ENCODE data around the gene ASIC4.

The ASIC4 gene

DNA sequence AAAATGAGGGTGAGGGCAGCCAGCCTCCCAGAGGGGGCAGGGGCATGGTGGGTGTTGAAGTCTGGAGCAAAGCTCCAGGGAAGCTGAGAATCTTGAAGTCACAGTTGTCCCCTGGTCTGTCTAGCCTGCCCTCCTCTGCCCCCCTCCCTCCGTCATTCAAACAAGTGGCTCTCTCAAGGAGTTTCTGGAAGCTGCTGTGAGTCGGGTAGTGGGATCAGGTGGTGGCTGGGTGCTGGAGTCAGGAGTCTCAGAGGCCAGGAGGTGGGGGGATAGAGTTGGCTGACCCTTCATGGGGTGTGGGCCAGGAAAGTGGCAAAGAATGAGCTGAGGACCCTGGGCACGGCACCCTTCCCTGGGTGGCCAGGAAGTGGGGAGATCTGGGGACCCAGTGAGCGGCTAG, 495 bp upstream of the ASIC4 start:
- Histone ChIP-seq H3K4me3 (ENCODE audit: low read length) (no peak overlapping the region), H3K27me3 (ENCODE audit: control insufficient read depth, insufficient read depth, low read length) (peaks cover 86% of the 10 kb centered on the region), H3K4me1 (ENCODE audit: control insufficient read depth, insufficient read depth, low read length) (peaks cover 13% of the 10 kb centered on the region), H3K36me3 (ENCODE audit: control insufficient read depth, insufficient read depth, low read length) (no peaks in the 10 kb centered on the region), H3K9me3 (ENCODE audit: control insufficient read depth, low read length) (no peaks in the 10 kb centered on the region), H3K9ac (ENCODE audit: low read length) (no peak overlapping the region)

GRCh38 chr2:219514836-219515235, 554 bp downstream of the ASIC4 start:
- Histone ChIP-seq H3K9me3 (ENCODE audit: control insufficient read depth, low read length) (no peaks in the 10 kb centered on the region), H3K36me3 (ENCODE audit: control insufficient read depth, insufficient read depth, low read length) (no peaks in the 10 kb centered on the region), H3K4me3 (ENCODE audit: low read length) (no peak overlapping the region), H3K4me1 (ENCODE audit: control insufficient read depth, insufficient read depth, low read length) (peaks cover 6% of the 10 kb centered on the region), H3K27me3 (ENCODE audit: control insufficient read depth, insufficient read depth, low read length) (peaks cover 83% of the 10 kb centered on the region), H3K9ac (ENCODE audit: low read length) (no peak overlapping the region)

DNA sequence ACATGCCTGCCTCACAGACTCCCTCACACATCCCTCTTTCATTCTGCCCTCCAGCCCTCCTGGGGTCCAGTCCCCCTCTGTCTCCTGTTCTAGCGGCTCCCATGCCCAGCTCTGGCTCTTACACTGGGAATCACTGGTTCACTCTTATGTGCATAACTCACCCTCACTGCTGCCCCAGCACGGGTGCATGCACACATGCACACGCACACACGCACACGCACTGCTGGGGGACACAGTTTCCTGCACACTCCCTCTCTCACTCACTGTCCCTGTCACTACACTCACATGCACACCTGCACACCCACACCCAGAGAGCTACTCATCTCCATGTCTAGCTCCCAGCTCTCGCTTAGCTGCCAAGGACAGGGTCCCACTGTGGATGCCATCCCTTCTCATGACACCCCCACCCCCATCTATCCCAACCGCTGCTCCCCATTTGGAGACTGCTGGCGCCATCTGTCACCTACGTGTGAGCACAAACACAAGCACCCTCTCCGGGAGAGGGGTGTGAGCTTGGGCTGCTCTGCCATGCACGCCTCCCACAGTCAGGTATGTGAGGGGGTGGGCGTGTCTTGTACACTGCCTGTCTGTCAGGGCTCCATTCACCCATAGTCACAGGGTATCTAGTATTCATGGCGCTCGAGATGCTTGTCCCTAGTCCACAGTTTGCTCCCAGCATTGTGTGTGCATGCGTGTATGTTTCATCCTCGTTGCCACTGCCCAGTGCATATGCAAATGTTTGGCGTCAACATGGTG, 1.8 kb downstream of the ASIC4 start:
- no peaks in the 10 kb centered on the region for H3K4me1 ChIP-seq (ENCODE audit: control insufficient read depth, insufficient read depth, low read length)
- peaks cover 81% of the 10 kb centered on the region for H3K27me3 ChIP-seq (ENCODE audit: control insufficient read depth, insufficient read depth, low read length)
- no peaks in the 10 kb centered on the region for H3K36me3 ChIP-seq (ENCODE audit: control insufficient read depth, insufficient read depth, low read length)
- no peaks in the 10 kb centered on the region for H3K9me3 ChIP-seq (ENCODE audit: control insufficient read depth, low read length)
- no peak overlapping the region for H3K4me3 ChIP-seq (ENCODE audit: low read length)
- H3K9ac ChIP-seq (ENCODE audit: low read length), result no peak overlapping the region

- H3K36me3 ChIP-seq (ENCODE audit: control insufficient read depth, insufficient read depth, low read length), result no peaks in the 10 kb centered on the region
- no peak overlapping the region for H3K9ac ChIP-seq (ENCODE audit: low read length)
- peaks cover 83% of the 10 kb centered on the region for H3K27me3 ChIP-seq (ENCODE audit: control insufficient read depth, insufficient read depth, low read length)
- H3K4me3 ChIP-seq (ENCODE audit: low read length), result no peak overlapping the region
- no peaks in the 10 kb centered on the region for H3K4me1 ChIP-seq (ENCODE audit: control insufficient read depth, insufficient read depth, low read length)
- H3K9me3 ChIP-seq (ENCODE audit: control insufficient read depth, low read length), result no peaks in the 10 kb centered on the region
Observed at GRCh38 chr2:219516888-219517287, 2.6 kb downstream of the ASIC4 start.

DNA sequence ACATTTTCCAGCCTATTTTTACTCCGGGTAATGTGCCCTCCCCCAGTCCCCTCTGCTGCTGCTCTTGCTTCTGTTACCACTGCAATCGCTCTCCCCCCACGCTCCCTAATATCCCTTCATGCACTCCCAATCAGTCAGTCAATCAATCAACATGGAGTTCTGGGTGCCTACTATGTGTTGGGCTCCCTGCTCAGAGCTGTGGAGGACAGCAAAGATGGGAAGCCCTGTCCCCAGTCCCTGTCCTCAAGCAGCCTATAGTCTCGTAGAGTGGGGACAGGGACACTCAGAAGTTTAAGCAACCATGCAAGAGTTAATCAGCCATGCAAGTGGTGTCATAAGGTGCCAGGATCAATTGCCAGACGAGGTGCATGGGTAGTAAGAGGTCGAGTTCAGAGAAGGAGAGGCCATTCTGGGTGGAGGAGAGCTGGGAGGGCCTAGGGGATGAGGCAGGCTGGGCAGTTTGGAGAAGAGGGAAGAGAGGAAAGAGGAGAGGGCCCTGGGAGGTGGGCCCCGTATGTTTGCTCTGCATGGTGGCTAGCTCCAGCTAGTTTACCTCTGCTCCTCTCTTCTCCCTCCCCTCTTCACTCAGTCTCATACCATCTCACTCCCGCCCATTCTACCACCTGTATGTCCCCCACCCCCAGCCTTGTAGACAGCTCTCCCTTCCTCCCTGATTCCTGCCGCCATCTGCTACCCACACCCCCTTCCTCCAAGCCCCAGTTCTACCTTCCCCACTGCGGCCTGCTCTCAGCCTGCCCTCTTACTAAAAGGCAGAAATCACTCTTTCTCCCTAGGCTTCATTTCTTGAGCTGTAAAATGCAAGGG, 3.9 kb downstream of the ASIC4 start:
- Histone ChIP-seq H3K4me1 (ENCODE audit: control insufficient read depth, insufficient read depth, low read length) (no peaks in the 10 kb centered on the region), H3K9me3 (ENCODE audit: control insufficient read depth, low read length) (no peaks in the 10 kb centered on the region), H3K27me3 (ENCODE audit: control insufficient read depth, insufficient read depth, low read length) (peaks cover 82% of the 10 kb centered on the region), H3K9ac (ENCODE audit: low read length) (no peak overlapping the region), H3K4me3 (ENCODE audit: low read length) (no peak overlapping the region), H3K36me3 (ENCODE audit: control insufficient read depth, insufficient read depth, low read length) (no peaks in the 10 kb centered on the region)

- H3K27me3 ChIP-seq (ENCODE audit: control insufficient read depth, insufficient read depth, low read length), result peaks cover 82% of the 10 kb centered on the region
Observed at GRCh38 chr2:219519526-219519916, 5.2 kb downstream of the ASIC4 start.

GRCh38 chr2:219520079-219520478, 5.8 kb downstream of the ASIC4 start:
- Histone ChIP-seq H3K4me1 (ENCODE audit: control insufficient read depth, insufficient read depth, low read length) (no peaks in the 10 kb centered on the region), H3K4me3 (ENCODE audit: low read length) (no peak overlapping the region), H3K9me3 (ENCODE audit: control insufficient read depth, low read length) (no peaks in the 10 kb centered on the region), H3K27me3 (ENCODE audit: control insufficient read depth, insufficient read depth, low read length) (peaks cover 82% of the 10 kb centered on the region), H3K9ac (ENCODE audit: low read length) (no peak overlapping the region), H3K36me3 (ENCODE audit: control insufficient read depth, insufficient read depth, low read length) (no peaks in the 10 kb centered on the region)

More at GRCh38 chr2:219519526-219519916, 5.2 kb downstream of the ASIC4 start:
- Histone ChIP-seq H3K4me3 (ENCODE audit: low read length) (no peak overlapping the region), H3K9me3 (ENCODE audit: control insufficient read depth, low read length) (no peaks in the 10 kb centered on the region), H3K9ac (ENCODE audit: low read length) (no peak overlapping the region), H3K4me1 (ENCODE audit: control insufficient read depth, insufficient read depth, low read length) (no peaks in the 10 kb centered on the region), H3K36me3 (ENCODE audit: control insufficient read depth, insufficient read depth, low read length) (no peaks in the 10 kb centered on the region)

DNA sequence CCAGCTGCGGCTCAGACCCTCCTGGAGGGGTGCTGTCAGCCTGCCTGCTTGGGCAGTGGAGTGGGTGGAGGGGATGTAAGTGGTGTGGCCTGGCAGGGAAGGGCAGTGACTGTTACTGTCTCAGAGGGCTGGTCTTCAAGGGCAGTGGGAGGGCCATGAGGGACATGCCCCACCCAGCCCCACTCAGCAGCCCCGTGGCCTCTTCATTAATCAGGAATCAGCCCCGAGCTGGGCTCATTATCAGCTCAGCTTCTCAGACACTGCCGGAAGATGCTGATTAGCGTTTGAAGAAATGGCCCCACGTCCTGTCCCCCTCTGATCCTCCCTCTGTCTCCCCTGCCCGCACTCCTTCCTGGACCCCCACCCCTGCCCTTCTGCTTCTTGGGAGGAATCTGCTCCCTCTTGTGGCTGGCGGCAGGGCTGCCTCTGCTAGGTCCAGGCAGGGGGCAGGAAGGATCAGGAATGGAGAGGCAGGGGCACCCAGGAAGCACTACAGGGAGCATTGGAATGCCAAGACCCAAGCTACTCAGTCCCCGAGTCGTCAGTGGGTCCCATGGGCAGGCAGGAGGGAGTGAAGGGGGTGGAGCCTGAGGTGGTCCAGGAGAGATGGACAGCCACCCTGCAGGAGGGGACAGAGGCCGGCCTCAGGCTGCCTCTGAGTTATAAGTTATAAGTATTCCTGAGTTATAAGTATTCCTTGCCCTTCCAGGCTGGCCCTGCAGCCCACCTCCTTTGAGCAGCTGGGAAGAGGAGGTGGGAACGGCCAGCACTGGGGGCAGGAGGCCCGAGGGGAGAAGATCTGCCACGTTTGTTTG, 7.0 kb downstream of the ASIC4 start:
- Histone ChIP-seq H3K4me1 (ENCODE audit: control insufficient read depth, insufficient read depth, low read length) (no peaks in the 10 kb centered on the region), H3K9me3 (ENCODE audit: control insufficient read depth, low read length) (no peaks in the 10 kb centered on the region), H3K9ac (ENCODE audit: low read length) (no peak overlapping the region), H3K27me3 (ENCODE audit: control insufficient read depth, insufficient read depth, low read length) (peaks cover 82% of the 10 kb centered on the region), H3K4me3 (ENCODE audit: low read length) (no peak overlapping the region), H3K36me3 (ENCODE audit: control insufficient read depth, insufficient read depth, low read length) (no peaks in the 10 kb centered on the region)

- Histone ChIP-seq H3K4me3 (ENCODE audit: low read length) (no peak overlapping the region), H3K27me3 (ENCODE audit: control insufficient read depth, insufficient read depth, low read length) (peaks cover 82% of the 10 kb centered on the region), H3K4me1 (ENCODE audit: control insufficient read depth, insufficient read depth, low read length) (no peaks in the 10 kb centered on the region), H3K9ac (ENCODE audit: low read length) (no peak overlapping the region), H3K36me3 (ENCODE audit: control insufficient read depth, insufficient read depth, low read length) (no peaks in the 10 kb centered on the region), H3K9me3 (ENCODE audit: control insufficient read depth, low read length) (no peaks in the 10 kb centered on the region)
Observed at GRCh38 chr2:219522111-219523030, 8.1 kb downstream of the ASIC4 start.

DNA sequence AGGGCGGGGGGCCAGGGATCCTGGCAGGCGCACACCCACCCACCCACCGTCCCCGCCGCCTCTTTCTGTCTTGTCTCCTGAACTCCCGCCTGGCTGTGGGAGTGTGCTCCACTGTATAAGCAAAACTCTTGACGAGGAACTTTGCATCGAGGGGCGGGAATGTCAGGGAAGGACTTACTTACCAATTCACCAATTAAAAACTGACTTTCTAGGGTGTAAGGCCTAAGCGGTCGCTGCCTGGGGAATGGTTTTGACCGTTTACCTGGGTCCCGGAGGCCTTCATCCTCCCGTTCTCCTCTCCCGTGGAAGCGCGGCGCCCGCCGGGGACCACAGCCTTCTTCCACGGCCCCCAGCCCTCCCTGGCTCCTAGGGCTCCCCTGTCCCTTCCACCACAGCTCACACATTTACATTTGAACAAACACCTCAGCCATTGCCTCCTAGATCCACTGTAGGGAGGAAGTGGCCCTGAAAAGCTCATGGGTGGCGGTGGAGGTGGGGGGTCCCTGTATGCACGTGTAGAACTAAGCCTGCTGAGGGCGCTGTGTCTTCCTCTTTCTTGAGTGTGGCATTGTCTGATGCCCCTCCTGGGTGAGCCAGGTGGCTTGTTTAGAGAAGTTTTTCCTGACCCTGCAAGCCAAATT, 8.9 kb downstream of the ASIC4 start:
- no peaks in the 10 kb centered on the region for H3K4me1 ChIP-seq (ENCODE audit: control insufficient read depth, insufficient read depth, low read length)
- H3K27me3 ChIP-seq (ENCODE audit: control insufficient read depth, insufficient read depth, low read length), result peaks cover 83% of the 10 kb centered on the region
- H3K9ac ChIP-seq (ENCODE audit: low read length), result no peak overlapping the region

GRCh38 chr2:219524817-219525216, 10.5 kb downstream of the ASIC4 start:
- Histone ChIP-seq H3K4me1 (ENCODE audit: control insufficient read depth, insufficient read depth, low read length) (no peaks in the 10 kb centered on the region), H3K36me3 (ENCODE audit: control insufficient read depth, insufficient read depth, low read length) (no peaks in the 10 kb centered on the region), H3K27me3 (ENCODE audit: control insufficient read depth, insufficient read depth, low read length) (peaks cover 90% of the 10 kb centered on the region), H3K9me3 (ENCODE audit: control insufficient read depth, low read length) (no peaks in the 10 kb centered on the region), H3K9ac (ENCODE audit: low read length) (no peak overlapping the region), H3K4me3 (ENCODE audit: low read length) (no peak overlapping the region)

More for the DNA sequence above, 8.9 kb downstream of the ASIC4 start:
- Histone ChIP-seq H3K9me3 (ENCODE audit: control insufficient read depth, low read length) (no peaks in the 10 kb centered on the region), H3K36me3 (ENCODE audit: control insufficient read depth, insufficient read depth, low read length) (no peaks in the 10 kb centered on the region), H3K4me3 (ENCODE audit: low read length) (no peak overlapping the region)
